Suprapubic skin (tissue), 4 donors: ENCODE results near the gene RAB19. TPM values are rescaled to one million over a fixed set of nuclear protein-coding genes. Genes with fewer than 3 reads are reported as not detected.

Experiments
- DNase-seq, 2 donors: peaks; one replicate each; pipeline ENCODE4 v3.0.0-alpha.2; 2019; ENCODE audit warnings: low spot score in 2 of 2
- H3K27ac ChIP-seq: fragments of 200-600 bp; sonication (generic); one replicate; pipeline ENCODE4 v1.5.1; 2019
- H3K27me3 ChIP-seq: fragments of 200-600 bp; sonication (generic); one replicate; pipeline ENCODE4 v1.5.1; 2019
- H3K36me3 ChIP-seq: fragments of 200-600 bp; sonication (generic); one replicate; pipeline ENCODE4 v1.5.1; 2019
- H3K4me1 ChIP-seq: fragments of 200-600 bp; sonication (generic); one replicate; pipeline ENCODE4 v1.5.1; 2019
- H3K4me3 ChIP-seq: fragments of 200-600 bp; sonication (generic); one replicate; pipeline ENCODE4 v1.5.1; 2019; ENCODE audit warnings: mild to moderate bottlenecking
- H3K9me3 ChIP-seq: fragments of 200-600 bp; sonication (generic); one replicate; pipeline ENCODE4 v1.5.1; 2019
- CTCF ChIP-seq, 2 donors: fragments of 200-600 bp in 1 of 2; fragments of 450-650 bp in 1 of 2; sonication (generic) in 1 of 2; IDR thresholded peaks; one replicate each; pipeline ENCODE4 v1.5.1; 2016 to 2019; ENCODE audit warnings: antibody characterized with exemption in 2 of 2, mild to moderate bottlenecking in 1 of 2, moderate library complexity in 1 of 2
- EP300 ChIP-seq: sonication (generic); formaldehyde crosslinking; IDR thresholded peaks from one replicate; pipeline ENCODE4 v1.6.1; 2017; ENCODE audit warnings: antibody characterized with exemption
- POLR2A ChIP-seq, 2 donors: fragments of 450-650 bp; IDR thresholded peaks; one replicate each; pipeline ENCODE4 v1.6.1; 2017; ENCODE audit warnings: antibody characterized with exemption in 2 of 2, mild to moderate bottlenecking in 2 of 2, moderate library complexity in 2 of 2
- POLR2AphosphoS5 ChIP-seq, 3 donors: sonication (generic); formaldehyde crosslinking; IDR thresholded peaks; one replicate each; pipeline ENCODE4 v1.6.1; 2017; ENCODE audit warnings: antibody characterized with exemption in 3 of 3
- WGBS: methylation state at CpG from one replicate; pipeline ENCODE4 v1.1.5; 2018; 5-methylcytosine and 5-hydroxymethylcytosine counted together
- total RNA-seq, 4 donors: library from RNA; depleted of rRNA; stranded (reverse); fragments of >200 nt; gene quantifications; one replicate each; pipeline ENCODE4 v1.1.0, GENCODE V29; 2016

Gene RAB19
- total RNA-seq, 4 donors from 2014 or later: 0.89 to 5.3 TPM; not detected in 2

GRCh38 chr7:140435252-140435895, 31.5 kb downstream of the RAB19 start:
- H3K4me3 ChIP-seq: peak overlapping the region; percentile 29
- DNase-seq: no peak
- H3K27ac ChIP-seq: no peak overlapping the region
- H3K9me3 ChIP-seq: no peaks in the 10 kb centered on the region
- no peaks in the 10 kb centered on the region for H3K36me3 ChIP-seq
- no peaks in the 10 kb centered on the region for H3K27me3 ChIP-seq
- 63% methylated on average over 11 of the region's 51 CpGs for WGBS
- no peaks in the 10 kb centered on the region for H3K4me1 ChIP-seq
- TF ChIP-seq POLR2A (IDR thresholded peaks at IDR 0.05) (no peak), CTCF (IDR thresholded peaks at IDR 0.05) (no peak), POLR2AphosphoS5 (IDR thresholded peaks at IDR 0.05) (no peak), EP300 (no peak)

DNA sequence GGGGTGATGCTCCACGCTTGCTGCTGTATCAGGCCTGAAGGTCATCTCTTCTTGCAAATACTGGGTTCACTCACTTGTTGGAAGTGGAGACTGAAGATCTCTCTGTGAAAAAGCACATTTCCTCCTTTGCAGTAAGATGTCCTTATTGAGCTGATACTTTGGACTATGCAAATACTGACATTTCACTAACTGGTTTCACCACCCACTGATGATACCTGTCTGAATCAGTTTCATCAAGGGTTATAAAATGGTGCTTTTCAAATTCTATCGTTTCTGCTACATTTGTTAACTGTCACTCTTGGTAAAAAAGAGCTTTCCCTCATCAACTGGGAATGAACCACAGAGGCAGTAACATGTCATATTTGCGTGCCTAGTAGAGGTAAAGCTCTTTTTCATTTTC, 35.5 kb downstream of the RAB19 start:
- WGBS: 79% methylated on average over 3 of the region's 3 CpGs
- Histone ChIP-seq H3K4me3 (no peak overlapping the region), H3K27me3 (no peaks in the 10 kb centered on the region), H3K36me3 (no peaks in the 10 kb centered on the region), H3K4me1 (no peaks in the 10 kb centered on the region), H3K9me3 (no peaks in the 10 kb centered on the region), H3K27ac (no peak overlapping the region)
- no peak for DNase-seq
- TF ChIP-seq POLR2A (IDR thresholded peaks at IDR 0.05) (no peak), POLR2AphosphoS5 (IDR thresholded peaks at IDR 0.05) (no peak), CTCF (IDR thresholded peaks at IDR 0.05) (no peak), EP300 (no peak)

DNA sequence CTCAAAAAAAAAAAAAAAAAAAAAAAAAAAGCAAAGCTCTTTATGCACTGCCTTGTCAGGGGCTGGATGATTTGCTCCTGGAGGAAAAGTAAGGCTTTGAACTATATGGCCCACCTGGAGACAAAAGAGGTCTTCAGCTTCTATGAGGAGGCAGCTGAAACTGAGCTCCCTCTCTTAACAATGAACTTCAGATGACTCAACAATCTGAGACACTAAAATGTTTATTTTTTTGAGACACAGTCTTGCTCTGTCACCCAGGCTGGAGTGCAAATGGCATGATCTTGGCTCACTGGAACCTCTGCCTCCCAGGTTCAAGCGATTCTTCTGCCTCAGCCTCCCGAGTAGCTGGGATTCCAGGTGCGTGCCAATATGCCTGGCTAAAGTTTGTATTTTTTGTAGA, 36.7 kb downstream of the RAB19 start:
- no peak overlapping the region for H3K27ac ChIP-seq
- no peaks in the 10 kb centered on the region for H3K9me3 ChIP-seq
- no peaks in the 10 kb centered on the region for H3K27me3 ChIP-seq
- DNase-seq: no peak
- H3K36me3 ChIP-seq: no peaks in the 10 kb centered on the region
- H3K4me3 ChIP-seq: no peak overlapping the region
- TF ChIP-seq POLR2A (IDR thresholded peaks at IDR 0.05) (no peak), CTCF (IDR thresholded peaks at IDR 0.05) (no peak), EP300 (no peak), POLR2AphosphoS5 (IDR thresholded peaks at IDR 0.05) (no peak)
- H3K4me1 ChIP-seq: no peaks in the 10 kb centered on the region
- WGBS: 86% methylated on average over 3 of the region's 3 CpGs

DNA sequence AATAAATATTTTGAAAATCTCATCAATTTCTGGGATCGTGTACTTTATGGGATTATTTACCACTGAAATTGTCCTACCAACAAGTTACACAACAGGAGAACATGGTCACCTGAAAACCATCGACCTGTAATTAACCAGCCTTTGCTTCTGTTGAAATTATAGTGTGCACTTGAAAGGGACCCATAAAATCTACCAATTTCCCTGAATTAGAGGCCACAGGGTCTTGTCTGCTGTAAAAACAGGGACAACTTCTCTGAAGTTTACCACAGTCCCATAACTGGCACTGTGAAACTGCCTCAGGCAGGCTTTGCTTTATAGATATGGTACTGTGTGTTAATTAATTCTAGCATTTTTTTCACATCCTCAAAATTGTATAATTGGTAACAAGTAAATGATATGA, 37.7 kb downstream of the RAB19 start:
- DNase-seq: no peak
- TF ChIP-seq EP300 (no peak), POLR2AphosphoS5 (IDR thresholded peaks at IDR 0.05) (no peak), CTCF (IDR thresholded peaks at IDR 0.05) (no peak), POLR2A (IDR thresholded peaks at IDR 0.05) (no peak)
- H3K36me3 ChIP-seq: no peaks in the 10 kb centered on the region
- no peaks in the 10 kb centered on the region for H3K4me1 ChIP-seq
- no peak overlapping the region for H3K4me3 ChIP-seq
- H3K27me3 ChIP-seq: no peaks in the 10 kb centered on the region
- 71% methylated on average over 2 of the region's 2 CpGs for WGBS
- H3K9me3 ChIP-seq: no peaks in the 10 kb centered on the region
- no peak overlapping the region for H3K27ac ChIP-seq

DNA sequence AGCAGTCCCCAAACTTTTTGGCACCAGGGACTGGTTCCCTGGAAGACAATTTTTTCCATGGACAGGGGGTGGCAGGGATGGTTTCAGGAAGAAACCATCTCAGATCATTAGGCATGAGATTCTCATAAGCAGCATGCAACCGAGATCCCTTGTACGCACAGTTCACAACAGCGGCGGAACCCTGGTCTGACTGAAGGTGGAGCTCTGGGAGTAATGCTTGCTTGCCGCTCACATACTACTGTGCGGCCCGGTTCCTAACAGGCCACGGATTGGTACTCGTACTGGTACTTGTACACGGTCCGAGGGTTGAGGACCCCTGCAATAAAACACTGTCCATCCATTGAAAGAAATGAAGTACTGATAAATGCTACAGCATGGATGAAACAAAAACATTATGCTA, 42.6 kb downstream of the RAB19 start:
- DNase-seq: no peak
- TF ChIP-seq EP300 (no peak), CTCF (IDR thresholded peaks at IDR 0.05) (no peak), POLR2A (IDR thresholded peaks at IDR 0.05) (no peak)
- H3K4me3 ChIP-seq: no peak overlapping the region
- H3K27ac ChIP-seq: no peak overlapping the region
- H3K36me3 ChIP-seq: no peaks in the 10 kb centered on the region
- no peaks in the 10 kb centered on the region for H3K9me3 ChIP-seq
- 89% methylated on average over 11 of the region's 11 CpGs for WGBS
- H3K4me1 ChIP-seq: no peaks in the 10 kb centered on the region
- H3K27me3 ChIP-seq: no peaks in the 10 kb centered on the region
